Measurements from ENCODE around the gene RIOK1.

DNA sequence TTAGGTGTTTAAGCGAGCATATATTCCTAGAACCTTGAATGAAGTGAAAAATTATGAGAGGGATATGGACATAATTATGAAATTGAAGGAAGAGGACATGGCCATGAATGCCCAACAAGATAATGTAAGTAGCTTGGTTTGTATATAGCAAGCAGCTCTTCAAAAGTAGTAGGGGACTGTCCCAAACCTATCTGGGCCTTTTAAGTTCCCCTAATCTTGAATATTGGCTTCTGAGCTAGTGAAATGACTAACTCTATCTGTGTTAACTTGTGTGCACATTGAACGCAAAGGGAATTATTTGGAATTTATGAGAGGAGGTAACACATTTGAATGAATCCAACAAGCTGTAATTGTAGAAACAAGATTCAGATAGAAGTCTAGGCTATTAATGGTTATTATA is 21.7 kb downstream of the RIOK1 start:
- TF ChIP-seq FOXP2 (optimal IDR thresholded peaks at IDR 0.05; ENCODE audit: control extremely low read depth, extremely low read length, insufficient read depth) (no peak), POLR2AphosphoS5 (IDR thresholded peaks at IDR 0.05; ENCODE audit: borderline replicate concordance, low read depth, low read length) (no peak), EZH2 (IDR thresholded peaks at IDR 0.05) (no peak)
